DOHH2 (cell line): ENCODE data around the gene FSTL4.

Source experiments
- EZH2phosphoT487 ChIP-seq: fragments of 200-600 bp; sonication (generic); IDR thresholded peaks from 2 replicates; pipeline ENCODE4 v1.6.1; 2017; ENCODE audit warnings: borderline replicate concordance, mild to moderate bottlenecking, antibody characterized with exemption, low read length, moderate library complexity, mixed read lengths
- TF ChIP-seq, protein P1 (sequence below): fragments of 200-600 bp; sonication (generic); IDR thresholded peaks from one replicate; pipeline ENCODE4 v1.5.1; 2014; ENCODE audit warnings: antibody characterized with exemption, mild to moderate bottlenecking, low read depth, low read length; ENCODE audit not compliant: poor library complexity, severe bottlenecking

DNA sequence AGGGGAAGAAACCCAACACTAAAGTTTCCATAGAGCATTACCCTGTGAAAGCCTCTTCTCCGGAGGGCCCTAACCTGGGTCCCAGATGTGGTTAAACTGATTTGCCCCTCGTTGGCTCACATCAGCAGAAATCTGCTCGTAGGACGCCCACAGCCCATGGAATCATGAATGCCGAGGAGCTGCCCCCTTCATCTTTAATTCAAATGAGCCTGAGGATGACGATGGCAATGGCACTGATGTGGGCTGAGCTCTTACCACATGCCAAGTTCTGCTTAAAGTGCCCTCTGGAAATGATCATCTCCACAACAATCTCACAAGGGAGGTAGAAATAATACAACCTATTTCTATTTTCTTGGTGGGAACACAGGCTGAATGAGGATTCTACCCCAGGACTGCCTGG lies 183.3 kb downstream of the FSTL4 start:
- TF ChIP-seq, protein P1, sequence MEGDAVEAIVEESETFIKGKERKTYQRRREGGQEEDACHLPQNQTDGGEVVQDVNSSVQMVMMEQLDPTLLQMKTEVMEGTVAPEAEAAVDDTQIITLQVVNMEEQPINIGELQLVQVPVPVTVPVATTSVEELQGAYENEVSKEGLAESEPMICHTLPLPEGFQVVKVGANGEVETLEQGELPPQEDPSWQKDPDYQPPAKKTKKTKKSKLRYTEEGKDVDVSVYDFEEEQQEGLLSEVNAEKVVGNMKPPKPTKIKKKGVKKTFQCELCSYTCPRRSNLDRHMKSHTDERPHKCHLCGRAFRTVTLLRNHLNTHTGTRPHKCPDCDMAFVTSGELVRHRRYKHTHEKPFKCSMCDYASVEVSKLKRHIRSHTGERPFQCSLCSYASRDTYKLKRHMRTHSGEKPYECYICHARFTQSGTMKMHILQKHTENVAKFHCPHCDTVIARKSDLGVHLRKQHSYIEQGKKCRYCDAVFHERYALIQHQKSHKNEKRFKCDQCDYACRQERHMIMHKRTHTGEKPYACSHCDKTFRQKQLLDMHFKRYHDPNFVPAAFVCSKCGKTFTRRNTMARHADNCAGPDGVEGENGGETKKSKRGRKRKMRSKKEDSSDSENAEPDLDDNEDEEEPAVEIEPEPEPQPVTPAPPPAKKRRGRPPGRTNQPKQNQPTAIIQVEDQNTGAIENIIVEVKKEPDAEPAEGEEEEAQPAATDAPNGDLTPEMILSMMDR: no peak
- TF ChIP-seq EZH2phosphoT487: no peak
